Activated CD4-positive, CD25-positive, alpha-beta regulatory T cell treated with anti-CD3 and anti-CD28 coated beads, Interleukin-2, amount 50 U/mL, for 24 hours (primary cell): ENCODE results near the gene MYCBPAP.
A peak's percentile ranks its signal among the peaks of the same experiment; 100 is the strongest.

Experiments used
- ATAC-seq, 2 donors: fragments of 150-1000 bp; cut with Tn5 transposase; one replicate each; pipeline ENCODE4 v1.10.0; 2021; ENCODE audit warnings: mild to moderate bottlenecking in 1 of 2, moderate library complexity in 1 of 2

MYCBPAP gene

GRCh38 chr17:50492214-50492613 lies 16.0 kb upstream of the MYCBPAP start:
- ATAC-seq: no peak

- no peak for ATAC-seq
These were observed 14.5 kb upstream of the MYCBPAP start for GRCh38 chr17:50493744-50494143.

- no peak for ATAC-seq
These were observed 12.9 kb upstream of the MYCBPAP start for GRCh38 chr17:50495217-50495823.

DNA sequence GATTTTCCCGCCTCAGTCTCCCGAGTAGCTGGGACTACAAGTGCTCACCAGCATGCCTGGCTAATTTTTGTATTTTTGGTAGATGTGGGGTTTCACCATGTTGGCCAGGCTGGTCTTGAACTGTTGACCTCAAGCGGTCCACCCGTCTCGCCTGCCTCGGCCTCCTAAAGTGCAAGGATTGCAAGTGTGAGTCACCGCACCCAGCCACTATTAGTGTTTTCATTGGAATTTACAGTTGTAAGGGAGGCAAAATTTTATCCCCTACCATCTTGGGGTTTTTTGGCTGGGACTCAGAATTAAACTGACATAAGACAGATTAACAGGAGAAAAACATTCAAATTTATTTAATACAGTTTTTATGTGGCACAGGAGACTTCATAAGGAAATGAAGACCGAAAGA lies 12.3 kb upstream of the MYCBPAP start:
- ATAC-seq: no peak

- ATAC-seq: no peak
These were observed 10.0 kb upstream of the MYCBPAP start for GRCh38 chr17:50498021-50498874.

DNA sequence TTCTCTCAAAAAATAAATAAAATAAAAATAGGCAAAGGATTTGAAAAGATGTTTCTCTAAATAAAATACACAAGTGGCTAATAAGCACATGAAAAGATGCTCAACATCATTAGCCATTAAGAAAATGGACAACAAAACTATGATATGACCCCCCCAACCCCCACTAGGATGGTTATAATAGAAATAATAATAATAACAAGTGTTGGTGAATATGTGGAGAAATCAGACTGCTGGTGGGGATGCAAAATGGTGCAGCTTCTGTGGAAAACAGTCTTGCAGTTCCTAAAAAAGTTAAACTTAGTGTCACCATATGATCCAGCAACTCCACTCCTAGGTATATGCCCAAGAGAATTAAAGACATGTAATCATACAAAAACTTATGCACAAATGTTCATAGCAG lies 9.0 kb upstream of the MYCBPAP start:
- no peak for ATAC-seq

DNA sequence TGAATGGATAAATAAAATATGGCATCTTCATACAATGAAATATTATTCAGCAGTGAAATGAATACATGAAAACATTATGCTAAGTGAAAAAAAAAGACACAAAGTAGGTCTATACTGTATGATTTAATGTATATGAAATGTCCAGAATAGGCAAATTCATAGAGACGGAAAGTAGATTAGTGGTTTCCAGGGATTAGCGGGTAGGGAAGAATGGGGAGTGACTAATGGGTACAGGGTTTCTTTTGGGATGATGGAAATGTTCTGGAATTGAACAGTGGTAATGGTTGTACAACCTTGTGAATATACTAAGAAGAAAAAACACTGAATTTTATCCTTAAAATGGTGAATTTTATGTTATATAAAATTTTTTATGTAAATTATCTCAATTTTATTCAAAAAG lies 8.5 kb upstream of the MYCBPAP start:
- no peak for ATAC-seq

GRCh38 chr17:50501054-50501453 lies 7.2 kb upstream of the MYCBPAP start:
- no peak for ATAC-seq

- ATAC-seq: no peak
These were observed 5.8 kb upstream of the MYCBPAP start for GRCh38 chr17:50502301-50502990.

- ATAC-seq: no peak
These were observed 2.6 kb upstream of the MYCBPAP start for GRCh38 chr17:50505591-50506130.

DNA sequence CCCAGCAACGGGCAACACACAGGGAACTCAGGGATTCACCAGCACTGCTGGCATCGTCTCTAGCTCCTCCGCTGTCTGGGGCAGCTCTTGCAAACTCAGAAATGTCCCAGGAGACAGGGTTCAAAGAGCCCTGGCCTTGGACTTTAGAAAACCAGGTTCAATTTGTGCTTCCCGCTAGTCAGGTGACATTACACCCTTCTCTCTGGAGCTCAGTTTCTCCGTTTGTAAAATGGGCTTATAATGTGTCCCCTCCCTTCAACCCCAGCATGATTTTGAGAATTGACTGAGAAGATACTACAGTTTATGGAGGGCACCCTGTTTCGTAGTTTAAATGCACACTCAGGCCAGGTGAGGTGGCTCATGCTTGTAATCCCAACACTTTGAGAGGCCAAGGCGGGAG lies 1.9 kb upstream of the MYCBPAP start:
- ATAC-seq: no peak

DNA sequence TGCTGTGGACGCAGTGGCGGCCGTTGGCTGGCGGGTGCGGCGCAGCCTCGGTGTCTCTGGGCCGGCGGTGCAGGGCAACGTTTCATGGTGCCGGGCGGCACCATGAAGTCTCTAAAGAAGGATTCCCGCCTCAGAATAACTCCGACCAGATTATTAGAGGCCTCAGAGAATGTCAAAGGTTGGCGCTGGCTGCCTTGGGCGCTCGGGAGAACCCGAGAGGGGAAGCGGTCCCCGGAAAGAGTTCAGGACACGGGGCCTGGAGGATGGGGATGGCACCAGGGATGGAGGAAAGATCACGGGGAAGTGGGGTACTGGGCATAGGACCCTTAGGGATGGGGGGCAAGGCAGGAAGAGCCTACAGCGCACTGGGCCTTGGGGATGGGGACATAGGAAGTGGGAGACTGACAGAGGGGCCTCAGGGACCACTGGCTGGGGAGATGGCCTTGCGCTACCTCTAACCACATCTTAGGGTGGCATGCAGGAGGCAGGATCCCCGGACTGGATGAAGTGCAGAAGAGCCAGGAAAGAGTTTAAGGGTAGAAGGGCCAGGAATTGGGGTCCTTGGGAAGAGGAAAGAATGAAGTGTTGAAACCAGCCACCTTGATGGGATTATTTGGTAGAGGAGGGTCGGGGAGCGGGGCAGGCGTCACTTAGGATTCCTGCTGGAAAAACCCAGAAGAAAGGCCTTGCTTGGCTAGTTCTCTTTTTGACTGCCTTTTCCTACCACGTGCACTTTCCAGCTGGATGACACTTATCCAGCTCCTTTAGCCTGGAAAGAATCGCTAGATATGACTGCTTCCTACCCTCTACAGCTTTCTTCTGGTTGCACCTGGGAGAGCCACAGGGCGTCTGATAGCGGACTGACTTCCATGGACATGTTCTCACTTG lies 578 bp downstream of the MYCBPAP start:
- no peak for ATAC-seq

DNA sequence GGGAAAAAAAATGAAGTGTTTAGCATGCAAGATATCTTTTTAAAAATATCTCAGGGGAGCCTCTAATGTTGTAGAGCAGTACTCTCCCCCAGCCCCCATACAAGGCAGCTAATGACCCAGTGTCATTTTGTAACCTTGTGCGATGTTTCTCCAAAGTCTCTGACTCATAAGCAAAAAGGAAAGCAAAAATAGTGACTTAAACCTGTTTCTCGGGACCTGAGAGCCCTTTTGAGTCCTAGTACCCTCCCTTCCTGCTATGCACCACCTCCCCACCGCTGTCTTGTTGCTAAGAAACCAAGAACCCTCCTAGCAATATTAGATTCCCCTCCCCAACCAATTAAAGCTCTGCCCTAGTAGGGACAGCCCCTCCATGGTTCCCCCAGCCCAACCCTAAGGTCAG lies 2.8 kb downstream of the MYCBPAP start:
- peak; percentile 86 to 88 for ATAC-seq

- no peak for ATAC-seq
These were observed 5.3 kb downstream of the MYCBPAP start for GRCh38 chr17:50513495-50513894.

GRCh38 chr17:50514388-50514787 lies 6.1 kb downstream of the MYCBPAP start:
- ATAC-seq: no peak

GRCh38 chr17:50514936-50515702 lies 6.9 kb downstream of the MYCBPAP start:
- no peak for ATAC-seq

GRCh38 chr17:50517011-50517410 lies 8.8 kb downstream of the MYCBPAP start:
- ATAC-seq: no peak

GRCh38 chr17:50517504-50518383 lies 9.5 kb downstream of the MYCBPAP start:
- no peak for ATAC-seq

GRCh38 chr17:50518384-50519023 lies 10.3 kb downstream of the MYCBPAP start:
- ATAC-seq: no peak
